K562 (cell line): Measurements from ENCODE around the gene ARHGAP22. TPM values are rescaled to one million over a fixed set of nuclear protein-coding genes. Genes with fewer than 3 reads are reported as not detected.

Experiments
- CTCF ChIP-seq, 3 experiments: IDR thresholded peaks in 2 of 3; conservative IDR thresholded peaks in 1 of 3; 2 replicates each; pipeline ENCODE4 v1.5.1; 2011 to 2012; ENCODE audit warnings: low read length in 3 of 3, mild to moderate bottlenecking in 3 of 3, control low read depth in 2 of 3, improper control_type of control experiment in 1 of 3, inconsistent platforms in 1 of 3, low read depth in 1 of 3, mixed read lengths in 1 of 3, moderate library complexity in 1 of 3; ENCODE audit not compliant: insufficient read depth in 2 of 3
- HLTF ChIP-seq: fragments of 450-650 bp; IDR thresholded peaks from 2 replicates; pipeline ENCODE4 v1.6.1; 2016
- MEF2A ChIP-seq: IDR thresholded peaks from 2 replicates; pipeline ENCODE4 v1.6.1; 2011; ENCODE audit warnings: low read depth, mild to moderate bottlenecking, low read length, moderate library complexity; ENCODE audit not compliant: control insufficient read depth
- MITF ChIP-seq: IDR thresholded peaks from 2 replicates; pipeline ENCODE4 v1.6.1; 2014; ENCODE audit warnings: antibody characterized with exemption
- NR2C2 ChIP-seq, 2 experiments: fragments of 200-800 bp in 1 of 2; sonication (Bioruptor generic) in 1 of 2; sonication (generic) in 1 of 2; formaldehyde crosslinking in 1 of 2; IDR thresholded peaks; 2 replicates each; pipeline versions ENCODE4 v1.6.1 to v1.8.0; 2016 to 2022; ENCODE audit warnings: mild to moderate bottlenecking in 1 of 2, missing compliant biosample characterization in 1 of 2, missing genetic modification characterization in 1 of 2, missing genetic modification reagents in 1 of 2
- NR4A1 ChIP-seq, 2 experiments: fragments of 250-450 bp in 1 of 2; fragments of 450-650 bp in 1 of 2; sonication (Bioruptor Pico) in 1 of 2; IDR thresholded peaks; 2 replicates each; pipeline versions ENCODE4 v1.4.0 to v1.6.1; 2016 to 2020; ENCODE audit warnings: mild to moderate bottlenecking in 2 of 2, missing compliant biosample characterization in 1 of 2, missing genetic modification characterization in 1 of 2, moderate library complexity in 1 of 2
- POLR2G ChIP-seq: fragments of 200-400 bp; formaldehyde crosslinking; IDR thresholded peaks from 2 replicates; pipeline ENCODE4 v1.6.1; 2017; ENCODE audit warnings: low read depth, mild to moderate bottlenecking, antibody characterized with exemption, low read length, moderate library complexity
- SAFB2 ChIP-seq: fragments of 200-400 bp; formaldehyde crosslinking; IDR thresholded peaks from 2 replicates; pipeline ENCODE4 v1.6.1; 2018; ENCODE audit warnings: borderline replicate concordance, low read length, low read depth, moderate library complexity; ENCODE audit not compliant: severe bottlenecking
- SRSF1 ChIP-seq: fragments of 200-400 bp; formaldehyde crosslinking; IDR thresholded peaks from 2 replicates; pipeline ENCODE4 v1.6.1; 2017; ENCODE audit warnings: mild to moderate bottlenecking, low read depth, low read length, moderate library complexity
- ZKSCAN3 ChIP-seq: fragments of 250-450 bp; sonication (Bioruptor Pico); IDR thresholded peaks from 2 replicates; pipeline ENCODE4 v1.4.0; 2020
- ZNF398 ChIP-seq: fragments of 250-450 bp; sonication (Bioruptor Pico); IDR thresholded peaks from 2 replicates; pipeline ENCODE4 v1.8.0; 2021; ENCODE audit warnings: moderate library complexity, mild to moderate bottlenecking, inconsistent platforms
- ZNF444 ChIP-seq: fragments of 250-450 bp; sonication (Bioruptor Pico); IDR thresholded peaks from 2 replicates; pipeline ENCODE4 v1.4.0; 2020; ENCODE audit warnings: mild to moderate bottlenecking, moderate library complexity
- ZNF586 ChIP-seq: fragments of 450-650 bp; formaldehyde crosslinking; conservative IDR thresholded peaks from 2 replicates; pipeline ENCODE4 v1.4.0; 2020; ENCODE audit warnings: mild to moderate bottlenecking, moderate library complexity
- ZSCAN32 ChIP-seq: fragments of 450-650 bp; formaldehyde crosslinking; IDR thresholded peaks from 2 replicates; pipeline ENCODE4 v1.4.0; 2020; ENCODE audit warnings: mild to moderate bottlenecking, moderate library complexity
- polyA plus RNA-seq, 8 experiments: library from polyadenylated mRNA; depleted of rRNA in 4 of 8; stranded (reverse) in 5 of 8; unstranded in 3 of 8; fragments of >200 nt; fragmentation: Nextera tagmentation in 2 of 8; fragmentation: Illumina TruSeq in 1 of 8; extraction: Ambion mirVana in 2 of 8; extraction: Trizol in 1 of 8; gene quantifications; 2 replicates each; pipeline versions ENCODE4 v1.2.1 to v1.2.3, GENCODE V29; 2011 to 2014; ENCODE audit warnings: inconsistent platforms in 1 of 8, missing spikeins in 1 of 8
- total RNA-seq, 7 experiments: library from RNA; depleted of rRNA in 6 of 7; stranded (reverse); fragments of >200 nt in 6 of 7; fragmentation: Illumina TruSeq in 2 of 7; extraction: Trizol in 2 of 7; gene quantifications; 2 replicates each; pipeline versions ENCODE4 v1.2.1 to v1.2.3, GENCODE V29; 2011 to 2021; ENCODE audit warnings: low replicate concordance in 1 of 7
- TF ChIP-seq, protein P1 (sequence below), 2 experiments: fragments of 250-450 bp in 1 of 2; fragments of 450-650 bp in 1 of 2; sonication (Bioruptor Pico) in 1 of 2; IDR thresholded peaks; 2 replicates each; pipeline versions ENCODE4 v1.6.1 to v1.8.0; 2016 to 2021; ENCODE audit warnings: mild to moderate bottlenecking in 2 of 2, moderate library complexity in 2 of 2, missing compliant biosample characterization in 1 of 2, missing genetic modification characterization in 1 of 2
- TF ChIP-seq, protein P2 (sequence below): sonication (generic); formaldehyde crosslinking; IDR thresholded peaks from 2 replicates; pipeline ENCODE4 v1.8.1; 2023; ENCODE audit warnings: mild to moderate bottlenecking, missing genetic modification reagents, moderate library complexity
- TF ChIP-seq, protein P3 (sequence below): fragments of 450-650 bp; IDR thresholded peaks from 2 replicates; pipeline ENCODE4 v1.6.1; 2016; ENCODE audit warnings: antibody characterized with exemption

ARHGAP22 gene
- total and polyA plus RNA-seq, 9 of the 15 experiments (the other 6 are each of a cell fraction or from before 2014, with no cell fraction given), result 1.3 to 28.1 (median 12.7) TPM

- no peak for TF ChIP-seq CTCF (IDR thresholded peaks at IDR 0.05 in 2 of 3, conservative IDR thresholded peaks at IDR 0.05 in 1 of 3; ENCODE audit: insufficient read depth in 2 of 3, low read depth in 1 of 3, low read length in 3 of 3)
- TF ChIP-seq HLTF, result no peak
- no peak for TF ChIP-seq ZNF444 (CRISPR knock-in tag)
- TF ChIP-seq MEF2A, result no peak
- TF ChIP-seq ZNF398 (CRISPR knock-in tag), result no peak
- no peak for TF ChIP-seq SAFB2
- 0 out of 2 replicates have a peak, but pooled peaks have one; percentile 5 for TF ChIP-seq ZSCAN32 (CRISPR knock-in tag)
- TF ChIP-seq, protein P1, sequence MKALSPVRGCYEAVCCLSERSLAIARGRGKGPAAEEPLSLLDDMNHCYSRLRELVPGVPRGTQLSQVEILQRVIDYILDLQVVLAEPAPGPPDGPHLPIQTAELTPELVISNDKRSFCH (CRISPR knock-in tag; IDR thresholded peaks at IDR 0.05), result no peak
- TF ChIP-seq, protein P1 (tag; IDR thresholded peaks at IDR 0.05), result peak; percentile 61
- TF ChIP-seq, protein P2, sequence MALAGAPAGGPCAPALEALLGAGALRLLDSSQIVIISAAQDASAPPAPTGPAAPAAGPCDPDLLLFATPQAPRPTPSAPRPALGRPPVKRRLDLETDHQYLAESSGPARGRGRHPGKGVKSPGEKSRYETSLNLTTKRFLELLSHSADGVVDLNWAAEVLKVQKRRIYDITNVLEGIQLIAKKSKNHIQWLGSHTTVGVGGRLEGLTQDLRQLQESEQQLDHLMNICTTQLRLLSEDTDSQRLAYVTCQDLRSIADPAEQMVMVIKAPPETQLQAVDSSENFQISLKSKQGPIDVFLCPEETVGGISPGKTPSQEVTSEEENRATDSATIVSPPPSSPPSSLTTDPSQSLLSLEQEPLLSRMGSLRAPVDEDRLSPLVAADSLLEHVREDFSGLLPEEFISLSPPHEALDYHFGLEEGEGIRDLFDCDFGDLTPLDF (CRISPR knock-in tag), result no peak
- TF ChIP-seq MITF, result no peak
- TF ChIP-seq POLR2G, result peak; percentile 59
- TF ChIP-seq NR2C2 (CRISPR knock-in tag; IDR thresholded peaks at IDR 0.05), result no peak
- TF ChIP-seq NR2C2 (tag; IDR thresholded peaks at IDR 0.05), result no peak
- peak; percentile 13; the same call in 1 of the 2 replicates for TF ChIP-seq NR4A1 (CRISPR knock-in tag; IDR thresholded peaks at IDR 0.05)
- peak; percentile 92 for TF ChIP-seq NR4A1 (tag; IDR thresholded peaks at IDR 0.05)
- TF ChIP-seq, protein P3, sequence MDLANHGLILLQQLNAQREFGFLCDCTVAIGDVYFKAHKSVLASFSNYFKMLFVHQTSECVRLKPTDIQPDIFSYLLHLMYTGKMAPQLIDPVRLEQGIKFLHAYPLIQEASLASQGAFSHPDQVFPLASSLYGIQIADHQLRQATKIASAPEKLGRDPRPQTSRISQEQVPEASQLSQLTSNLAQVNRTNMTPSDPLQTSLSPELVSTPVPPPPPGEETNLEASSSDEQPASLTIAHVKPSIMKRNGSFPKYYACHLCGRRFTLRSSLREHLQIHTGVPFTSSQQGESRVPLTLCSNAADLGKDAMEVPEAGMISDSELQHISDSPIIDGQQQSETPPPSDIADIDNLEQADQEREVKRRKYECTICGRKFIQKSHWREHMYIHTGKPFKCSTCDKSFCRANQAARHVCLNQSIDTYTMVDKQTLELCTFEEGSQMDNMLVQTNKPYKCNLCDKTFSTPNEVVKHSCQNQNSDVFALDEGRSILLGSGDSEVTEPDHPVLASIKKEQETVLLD, result no peak
- TF ChIP-seq ZKSCAN3 (CRISPR knock-in tag), result 0 out of 2 replicates have a peak, but pooled peaks have one; percentile 38
- no peak for TF ChIP-seq SRSF1
- 0 out of 2 replicates have a peak, but pooled peaks have one; percentile 4 for TF ChIP-seq ZNF586
Observed at GRCh38 chr10:48468866-48469511, 135.9 kb downstream of the ARHGAP22 start (continued).
